Activated T-helper 1 cell treated with anti-CD3 and anti-CD28 coated beads, Interleukin-2, amount 50 U/mL, for 16 hours (primary cell): ENCODE results near the gene PNPLA3.

Experiments
- DNase-seq, 2 donors: peaks; one replicate each; pipeline ENCODE4 v3.0.0-alpha.2; 2020; ENCODE audit warnings: low read depth in 1 of 2, low spot score in 1 of 2

The PNPLA3 gene, protein sequence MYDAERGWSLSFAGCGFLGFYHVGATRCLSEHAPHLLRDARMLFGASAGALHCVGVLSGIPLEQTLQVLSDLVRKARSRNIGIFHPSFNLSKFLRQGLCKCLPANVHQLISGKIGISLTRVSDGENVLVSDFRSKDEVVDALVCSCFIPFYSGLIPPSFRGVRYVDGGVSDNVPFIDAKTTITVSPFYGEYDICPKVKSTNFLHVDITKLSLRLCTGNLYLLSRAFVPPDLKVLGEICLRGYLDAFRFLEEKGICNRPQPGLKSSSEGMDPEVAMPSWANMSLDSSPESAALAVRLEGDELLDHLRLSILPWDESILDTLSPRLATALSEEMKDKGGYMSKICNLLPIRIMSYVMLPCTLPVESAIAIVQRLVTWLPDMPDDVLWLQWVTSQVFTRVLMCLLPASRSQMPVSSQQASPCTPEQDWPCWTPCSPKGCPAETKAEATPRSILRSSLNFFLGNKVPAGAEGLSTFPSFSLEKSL

DNA sequence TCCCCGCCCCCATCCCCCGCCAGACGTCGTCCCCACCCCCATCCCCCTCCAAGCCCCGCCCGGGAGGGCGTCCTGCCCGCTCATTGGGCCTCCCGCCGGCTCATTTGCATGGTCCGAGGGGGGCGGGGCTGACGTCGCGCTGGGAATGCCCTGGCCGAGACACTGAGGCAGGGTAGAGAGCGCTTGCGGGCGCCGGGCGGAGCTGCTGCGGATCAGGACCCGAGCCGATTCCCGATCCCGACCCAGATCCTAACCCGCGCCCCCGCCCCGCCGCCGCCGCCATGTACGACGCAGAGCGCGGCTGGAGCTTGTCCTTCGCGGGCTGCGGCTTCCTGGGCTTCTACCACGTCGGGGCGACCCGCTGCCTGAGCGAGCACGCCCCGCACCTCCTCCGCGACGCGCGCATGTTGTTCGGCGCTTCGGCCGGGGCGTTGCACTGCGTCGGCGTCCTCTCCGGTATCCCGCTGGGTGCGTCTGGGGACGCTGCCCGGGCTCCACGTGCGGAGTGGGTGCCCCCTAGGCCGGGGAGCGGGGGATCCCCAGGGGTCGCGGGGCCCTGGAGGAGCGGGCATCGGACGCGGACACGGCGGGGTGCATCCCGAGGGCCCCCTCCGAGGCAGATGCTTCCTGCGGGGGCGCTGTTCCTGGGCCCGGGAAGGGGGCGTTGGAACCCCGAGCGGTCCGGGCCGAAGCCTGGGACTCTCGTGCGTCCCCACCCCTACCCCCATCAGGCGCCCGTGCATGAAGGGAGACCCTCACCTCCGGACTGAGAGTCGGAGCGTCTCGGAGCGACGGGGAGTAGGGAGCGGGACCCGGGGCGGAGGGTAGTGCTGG, at the start of gene PNPLA3:
Gene PNPLA3 (plus strand): TSS at position 175 of the 834 bp plus-strand sequence. CDS start 107 bp downstream, at position 282.
- DNase-seq, result peak; percentile 43 to 64

GRCh38 chr22:43876866-43877509, 46.6 kb upstream of the PNPLA3 start:
- DNase-seq, result no peak

- DNase-seq, result no peak
These were observed 45.4 kb upstream of the PNPLA3 start for GRCh38 chr22:43878079-43878795.

- no peak for DNase-seq
These were observed 44.6 kb upstream of the PNPLA3 start for GRCh38 chr22:43878831-43879550.

- DNase-seq, result no peak
These were observed 43.6 kb upstream of the PNPLA3 start for GRCh38 chr22:43879901-43880540.

- no peak for DNase-seq
These were observed 43.0 kb upstream of the PNPLA3 start for GRCh38 chr22:43880541-43880991.

GRCh38 chr22:43881091-43882061, 42.2 kb upstream of the PNPLA3 start:
- no peak for DNase-seq

DNA sequence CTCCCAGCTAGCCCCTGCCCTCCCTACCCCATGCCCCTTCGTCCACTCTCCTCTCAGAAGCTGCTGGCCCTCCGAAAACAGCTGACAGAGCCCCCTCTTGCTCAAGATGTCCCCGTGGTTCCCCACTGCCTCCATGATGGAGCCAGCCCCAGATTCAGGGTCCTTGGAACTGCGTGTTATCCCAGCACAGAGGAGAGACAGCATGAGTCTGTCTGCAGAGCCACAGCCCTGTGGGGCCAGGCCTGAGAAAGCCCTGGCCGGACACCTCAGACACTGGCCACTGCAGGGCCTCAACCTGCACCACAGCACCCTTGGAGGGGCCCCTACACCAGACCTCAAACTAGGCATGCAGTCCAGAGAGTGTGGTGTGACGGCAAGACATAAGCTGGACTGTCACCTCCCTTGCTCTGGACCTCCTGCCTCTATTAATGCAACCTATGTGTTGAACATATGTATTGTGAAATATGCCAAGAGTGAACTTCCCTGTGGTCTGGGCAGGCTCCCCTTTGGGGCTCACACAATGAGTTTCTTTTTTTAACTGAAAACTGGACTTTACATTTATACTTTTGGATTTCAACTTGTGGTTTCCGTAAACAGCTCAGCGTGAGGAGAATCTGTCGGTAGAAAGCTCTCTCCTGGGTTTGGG, 41.4 kb upstream of the PNPLA3 start:
- no peak for DNase-seq

- no peak for DNase-seq
These were observed 40.5 kb upstream of the PNPLA3 start for GRCh38 chr22:43883012-43883661.

GRCh38 chr22:43883719-43884415, 39.7 kb upstream of the PNPLA3 start:
- no peak for DNase-seq

DNA sequence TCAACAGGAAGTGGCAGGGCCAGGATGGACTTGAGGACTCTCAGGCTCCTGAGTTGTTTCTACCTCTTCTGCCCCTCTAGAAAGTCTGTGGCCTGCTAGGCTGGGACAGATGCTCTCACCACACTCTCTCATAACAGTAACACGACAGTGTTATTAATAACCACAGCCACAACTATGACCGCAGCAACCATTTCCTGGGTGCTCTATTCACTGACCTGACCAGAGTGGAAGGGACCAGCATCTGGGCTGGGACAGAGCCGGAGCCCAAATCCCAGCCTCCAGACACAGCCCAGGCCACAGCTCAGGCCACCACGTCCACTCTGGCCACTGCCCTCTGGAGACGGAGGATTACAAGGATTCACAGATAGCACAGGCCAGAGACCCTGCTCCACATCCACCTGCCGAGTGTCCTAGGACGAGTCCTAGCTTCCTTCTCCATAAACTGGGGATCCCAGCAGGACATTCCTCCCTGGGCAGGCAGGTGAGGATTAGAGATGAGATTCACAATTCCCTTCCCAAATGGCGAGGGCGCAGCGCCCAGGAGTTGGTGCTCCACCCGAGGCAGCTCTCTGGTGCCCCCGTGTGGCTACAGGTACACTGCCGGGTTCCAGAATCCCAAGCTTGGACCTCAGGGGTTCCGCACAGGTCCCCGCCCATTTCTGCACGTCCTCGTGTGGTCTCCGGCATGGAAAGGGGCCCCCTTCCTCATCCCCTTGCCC, 38.8 kb upstream of the PNPLA3 start:
- DNase-seq, result peak in 1 of 2 donors; percentile 12

GRCh38 chr22:43885319-43885671, 38.3 kb upstream of the PNPLA3 start:
- no peak for DNase-seq

GRCh38 chr22:43885786-43886185, 37.8 kb upstream of the PNPLA3 start:
- DNase-seq, result no peak

GRCh38 chr22:43886231-43886630, 37.4 kb upstream of the PNPLA3 start:
- no peak for DNase-seq

GRCh38 chr22:43887391-43887790, 36.2 kb upstream of the PNPLA3 start:
- no peak for DNase-seq

GRCh38 chr22:43888740-43889139, 34.9 kb upstream of the PNPLA3 start:
- DNase-seq, result no peak
